GM12878 (cell line): Measurements from ENCODE around the gene SPACA5. TPM values are rescaled to one million over a fixed set of nuclear protein-coding genes. Genes with fewer than 3 reads are reported as not detected.

Source experiments
- ATAC-seq: fragments of 200-7000 bp; cut with Tn5 transposase; 3 replicates; pipeline ENCODE4 v1.9.1; 2020; ENCODE audit warnings: mild to moderate bottlenecking, moderate library complexity
- BruUV-seq: library from RNA; stranded (reverse); fragments of 400-500 nt; replicated peaks from 2 replicates; lab custom pipeline; 2021; lab: Mats Ljungman, UMichigan
- CTCF ChIA-PET: fragments of 300-600 bp; sonication (Branson Sonifier 250); formaldehyde crosslinking; extraction: SDS; loops from one replicate; lab custom pipeline; 2021; ENCODE audit warnings: inconsistent platforms; lab: Yijun Ruan, JAX
- POLR2A ChIA-PET: fragments of 350-600 bp; formaldehyde crosslinking; extraction: SDS; loops from one replicate; lab custom pipeline; 2021; ENCODE audit warnings: inconsistent platforms; lab: Charles Lee
- RAD21 ChIA-PET: fragments of 300-600 bp; sonication (Branson Sonifier 250); formaldehyde crosslinking; loops from one replicate; lab custom pipeline; 2023; ENCODE audit warnings: antibody characterized with exemption; ENCODE audit not compliant: unreplicated experiment; lab: Charles Lee
- SMC1A ChIA-PET: fragments of 300-600 bp; sonication (Branson Sonifier 250); formaldehyde crosslinking; loops from one replicate; lab custom pipeline; 2023; ENCODE audit not compliant: unreplicated experiment, uncharacterized antibody; lab: Charles Lee
- DNase-seq: peaks from one replicate; pipeline ENCODE4 v3.0.0-alpha.2; 2011; ENCODE audit warnings: low read depth, low spot score
- FAIRE-seq: peaks from 3 replicates; lab custom pipeline; 2011; peaks lifted over from hg19 to GRCh38; lab: Jason Lieb, UNC
- H2AFZ ChIP-seq: 2 replicates; pipeline ENCODE4 v1.6.0; 2011; ENCODE audit warnings: low read depth, low read length, control low read depth; ENCODE audit not compliant: control insufficient read depth
- H3K27ac ChIP-seq: 2 replicates; pipeline ENCODE4 v1.5.1; 2011; ENCODE audit warnings: control low read depth; ENCODE audit not compliant: control insufficient read depth, insufficient read depth
- H3K27me3 ChIP-seq, 2 experiments: replicated peaks in 1 of 2; 2 replicates each; pipeline versions ENCODE4 v1.6.0 to v1.6.1; 2011; ENCODE audit warnings: low read length in 1 of 2; ENCODE audit not compliant: control insufficient read depth in 2 of 2, insufficient read depth in 2 of 2
- H3K36me3 ChIP-seq, 2 experiments: 2 replicates each; pipeline ENCODE4 v1.5.1; 2011; ENCODE audit warnings: low read length in 1 of 2; ENCODE audit not compliant: control insufficient read depth in 2 of 2, insufficient read depth in 2 of 2
- H3K4me1 ChIP-seq: 2 replicates; pipeline ENCODE4 v1.6.1; 2011; ENCODE audit warnings: mild to moderate bottlenecking, low read length, moderate library complexity, mixed read lengths; ENCODE audit not compliant: control insufficient read depth, insufficient read depth
- H3K4me2 ChIP-seq: 2 replicates; pipeline ENCODE4 v1.6.0; 2011; ENCODE audit warnings: control low read depth; ENCODE audit not compliant: control insufficient read depth, insufficient read depth
- H3K4me3 ChIP-seq: fragments of 200-600 bp; sonication (generic); 2 replicates; pipeline ENCODE4 v1.5.1; 2016
- H3K79me2 ChIP-seq: 2 replicates; pipeline ENCODE4 v1.6.0; 2011; ENCODE audit warnings: low read length; ENCODE audit not compliant: control insufficient read depth, insufficient read depth
- H3K9ac ChIP-seq: 2 replicates; pipeline ENCODE4 v1.8.0; 2011; ENCODE audit warnings: low read length, control low read depth, mixed read lengths; ENCODE audit not compliant: control insufficient read depth, insufficient read depth
- H3K9me3 ChIP-seq: replicated peaks from 3 replicates; pipeline ENCODE4 v1.5.1; 2011; ENCODE audit warnings: mild to moderate bottlenecking, low read length; ENCODE audit not compliant: control insufficient read depth, insufficient read depth
- H4K20me1 ChIP-seq: 2 replicates; pipeline ENCODE4 v1.6.0; 2011; ENCODE audit not compliant: control insufficient read depth, insufficient read depth
- FOXM1 ChIP-seq: IDR thresholded peaks from 2 replicates; pipeline ENCODE4 v1.6.1; 2012; ENCODE audit warnings: low read depth, mild to moderate bottlenecking, inconsistent platforms, low read length, moderate library complexity
- JUNB ChIP-seq: IDR thresholded peaks from 2 replicates; pipeline ENCODE4 v1.6.1; 2016; ENCODE audit warnings: antibody characterized with exemption, mild to moderate bottlenecking
- NFIC ChIP-seq: IDR thresholded peaks from 2 replicates; pipeline ENCODE4 v1.6.1; 2012; ENCODE audit warnings: low read depth, mild to moderate bottlenecking, inconsistent platforms, low read length, moderate library complexity
- PRDM15 ChIP-seq: fragments of 450-650 bp; formaldehyde crosslinking; IDR thresholded peaks from 2 replicates; pipeline ENCODE4 v1.4.0; 2020; ENCODE audit warnings: mild to moderate bottlenecking, moderate library complexity
- RFX5 ChIP-seq: IDR thresholded peaks from 2 replicates; pipeline ENCODE4 v1.6.1; 2011; ENCODE audit warnings: low read depth, low read length, improper control_type of control experiment
- SREBF1 ChIP-seq: IDR thresholded peaks from 2 replicates; pipeline ENCODE4 v1.6.1; 2012; ENCODE audit warnings: mild to moderate bottlenecking, low read length
- TARDBP ChIP-seq: IDR thresholded peaks from 2 replicates; pipeline ENCODE4 v1.6.1; 2016; ENCODE audit warnings: borderline replicate concordance
- YY1 ChIP-seq: IDR thresholded peaks from 2 replicates; pipeline ENCODE4 v1.6.1; 2011; ENCODE audit warnings: low read depth, mild to moderate bottlenecking, low read length
- ZNF384 ChIP-seq: IDR thresholded peaks from 2 replicates; pipeline ENCODE4 v1.6.1; 2012; ENCODE audit warnings: low read depth, mild to moderate bottlenecking, low read length, improper control_type of control experiment, borderline replicate concordance
- WGBS: methylation state at CpG from one replicate; pipeline ENCODE4 v1.1.6; 2016; ENCODE audit warnings: low lambda C conversion rate; ENCODE audit not compliant: insufficient replicate concordance, insufficient coverage; ENCODE audit errors: missing lambda C conversion rate; 5-methylcytosine and 5-hydroxymethylcytosine counted together
- in situ Hi-C: fragments of 300-500 bp; cut with MboI; formaldehyde crosslinking; loops from 9 replicates; pipeline ENCODE4 v1.14.3; 2018; ENCODE audit warnings: mixed read lengths
- intact Hi-C: fragments of 100-400 bp; cut with micrococcal nuclease; formaldehyde crosslinking; loops from one replicate; pipeline ENCODE4 v1.14.2; 2022; ENCODE audit not compliant: unreplicated experiment
- polyA plus RNA-seq, 11 experiments: library from polyadenylated mRNA; depleted of rRNA in 4 of 11; unstranded in 6 of 11; stranded (reverse) in 5 of 11; fragments of >200 nt; fragmentation: Nextera tagmentation in 4 of 11; fragmentation: Illumina TruSeq in 1 of 11; extraction: Ambion mirVana in 4 of 11; extraction: Trizol in 1 of 11; gene quantifications; 1 replicate in 1 of 11; 2 replicates in 10 of 11; pipeline versions ENCODE4 v1.2.1 to v1.2.3, GENCODE V29; 2011 to 2016; ENCODE audit warnings: inconsistent platforms in 2 of 11, missing spikeins in 2 of 11, low read depth in 1 of 11
- total RNA-seq, 4 experiments: library from RNA; depleted of rRNA in 3 of 4; stranded (reverse); fragments of >200 nt in 3 of 4; fragmentation: Illumina TruSeq in 1 of 4; extraction: Trizol in 1 of 4; gene quantifications; 2 replicates each; pipeline versions ENCODE4 v1.2.1 to v1.2.3, GENCODE V29; 2013 to 2021

The SPACA5 gene
- total and polyA plus RNA-seq, 10 of the 15 experiments (the other 5 are each of a cell fraction or from before 2014, with no cell fraction given), result 0.18 to 0.97 (median 0.25) TPM; not detected in 4

- in situ Hi-C loops (no loop called here), intact Hi-C loops (no loop called here)
- Histone ChIP-seq H3K4me1 (no peaks in the 10 kb centered on the region), H3K9me3 (no peaks in the 10 kb centered on the region), H4K20me1 (no peaks in the 10 kb centered on the region), H3K4me3 (no peak overlapping the region), H3K36me3 (no peaks in the 10 kb centered on the region), H3K27ac (no peak overlapping the region), H3K9ac (no peak overlapping the region), H3K27me3 (no peaks in the 10 kb centered on the region), H3K4me2 (no peak overlapping the region), H2AFZ (no peak overlapping the region), H3K79me2 (no peaks in the 10 kb centered on the region)
- DNase-seq (no peak), ATAC-seq (no peak), FAIRE-seq (no peak)
- SMC1A ChIA-PET, result no interaction called here
- POLR2A ChIA-PET, result no interaction called here
- BruUV-seq, result no TSS peak
- TF ChIP-seq ZNF384 (no peak), JUNB (no peak), NFIC (no peak), FOXM1 (no peak), TARDBP (no peak), RFX5 (no peak), YY1 (no peak), SREBF1 (no peak), PRDM15 (CRISPR knock-in tag) (no peak)
- CTCF ChIA-PET, result interaction anchor here (1.3 kb wide), 1 partner anchor 19 kb away, joined by 3 read pairs; no protein-coding TSS in a partner anchor
- RAD21 ChIA-PET, result no interaction called here
- WGBS, result 34% methylated on average over 8 of the region's 8 CpGs
Observed at GRCh38 chrX:48045410-48046311, 38.9 kb downstream of the SPACA5 start.
